ENCODE results near the gene SUSD1.

The SUSD1 gene

DNA sequence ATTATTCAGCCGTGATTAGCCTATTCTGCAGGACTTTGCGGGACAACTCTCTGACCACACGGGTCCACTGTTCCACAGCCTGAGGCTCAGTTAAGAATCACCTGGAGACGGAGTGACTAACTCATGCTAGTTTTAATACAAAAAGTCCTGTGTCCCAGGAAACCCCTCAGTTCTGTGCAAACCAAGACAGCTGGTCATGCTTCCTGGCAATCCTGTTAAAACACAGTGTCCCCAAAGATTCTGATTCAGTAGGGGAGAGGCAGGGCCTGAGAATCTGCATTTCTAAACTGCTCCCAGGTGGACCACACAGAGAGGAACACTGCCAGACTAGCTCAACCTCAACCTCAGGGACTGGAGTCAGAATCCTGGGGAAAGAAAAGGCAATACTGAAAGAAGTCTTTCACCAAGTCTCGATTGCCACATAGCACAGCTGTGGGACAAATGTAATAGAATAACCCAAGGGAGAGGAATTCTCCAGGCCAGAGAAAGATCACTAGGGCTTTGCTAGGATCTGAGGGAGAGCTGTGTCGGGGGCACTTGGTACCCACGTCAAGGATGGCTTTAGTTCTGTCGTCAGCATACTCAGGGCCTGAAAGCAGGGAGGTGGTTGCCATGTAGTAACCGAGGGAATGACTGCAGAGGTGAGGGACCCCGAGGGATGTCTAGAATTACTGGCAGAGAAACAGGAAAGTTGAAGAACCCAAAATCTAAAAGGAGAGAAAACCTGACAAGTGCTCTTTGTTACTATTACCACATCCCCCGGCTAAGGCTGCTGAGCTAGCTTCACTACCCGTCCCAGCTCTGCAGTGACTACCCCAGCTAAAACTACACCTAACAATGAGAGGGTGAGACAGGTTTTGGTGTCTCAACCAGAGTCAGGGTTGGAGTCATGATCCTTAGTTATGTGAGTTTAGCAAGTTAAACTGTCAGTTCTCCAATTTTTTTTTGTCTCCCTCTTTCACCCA lies 8.6 kb downstream of the SUSD1 start:
- TF ChIP-seq, protein P1, sequence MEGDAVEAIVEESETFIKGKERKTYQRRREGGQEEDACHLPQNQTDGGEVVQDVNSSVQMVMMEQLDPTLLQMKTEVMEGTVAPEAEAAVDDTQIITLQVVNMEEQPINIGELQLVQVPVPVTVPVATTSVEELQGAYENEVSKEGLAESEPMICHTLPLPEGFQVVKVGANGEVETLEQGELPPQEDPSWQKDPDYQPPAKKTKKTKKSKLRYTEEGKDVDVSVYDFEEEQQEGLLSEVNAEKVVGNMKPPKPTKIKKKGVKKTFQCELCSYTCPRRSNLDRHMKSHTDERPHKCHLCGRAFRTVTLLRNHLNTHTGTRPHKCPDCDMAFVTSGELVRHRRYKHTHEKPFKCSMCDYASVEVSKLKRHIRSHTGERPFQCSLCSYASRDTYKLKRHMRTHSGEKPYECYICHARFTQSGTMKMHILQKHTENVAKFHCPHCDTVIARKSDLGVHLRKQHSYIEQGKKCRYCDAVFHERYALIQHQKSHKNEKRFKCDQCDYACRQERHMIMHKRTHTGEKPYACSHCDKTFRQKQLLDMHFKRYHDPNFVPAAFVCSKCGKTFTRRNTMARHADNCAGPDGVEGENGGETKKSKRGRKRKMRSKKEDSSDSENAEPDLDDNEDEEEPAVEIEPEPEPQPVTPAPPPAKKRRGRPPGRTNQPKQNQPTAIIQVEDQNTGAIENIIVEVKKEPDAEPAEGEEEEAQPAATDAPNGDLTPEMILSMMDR (IDR thresholded peaks at IDR 0.05; ENCODE audit: control insufficient read depth, extremely low read depth, insufficient read depth) = peak; percentile 29; the same call in 1 of the 2 replicates
- no peak overlapping the region for H3K4me3 ChIP-seq (ENCODE audit: low read depth, low read length)
- DNase-seq (ENCODE audit: low read depth) = no peak

DNA sequence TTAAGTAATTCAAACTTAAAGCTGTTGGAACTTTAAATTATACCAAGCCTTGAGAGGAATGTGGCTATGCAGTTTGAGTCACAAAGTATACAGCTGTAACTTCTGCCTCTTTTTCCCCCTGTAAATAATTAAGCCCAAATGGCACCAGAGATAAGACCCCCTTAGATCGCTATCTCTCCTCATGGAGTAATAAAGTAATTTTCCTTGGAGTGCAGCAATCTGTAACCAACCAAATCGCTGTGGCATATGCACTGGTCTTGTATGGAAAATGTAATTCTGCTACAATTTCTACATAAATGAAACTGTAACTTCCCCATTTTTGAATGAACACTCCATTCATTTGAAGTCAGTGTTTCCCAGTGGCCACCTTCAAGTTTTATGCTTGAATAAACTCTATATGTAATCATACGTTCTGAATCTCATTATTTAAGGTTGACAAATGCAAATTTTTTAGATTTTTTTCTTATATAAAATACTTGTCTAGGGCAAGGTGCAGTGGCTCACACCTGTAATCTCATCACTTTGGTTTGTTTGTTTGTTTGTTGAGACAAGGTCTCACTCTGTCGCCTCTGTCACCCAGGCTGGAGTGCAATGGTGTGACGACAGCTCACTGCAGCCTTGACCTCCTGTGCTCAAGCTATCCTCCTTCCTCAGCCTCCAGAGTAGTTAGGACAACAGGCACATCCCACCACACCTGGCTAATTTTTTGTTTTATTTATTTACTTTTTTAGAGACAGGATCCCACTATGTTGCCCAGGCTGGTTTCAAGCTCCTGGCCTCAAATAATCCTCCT lies 12.3 kb downstream of the SUSD1 start:
- no peak for DNase-seq (ENCODE audit: low read depth)
- H3K4me3 ChIP-seq (ENCODE audit: low read depth, low read length) = no peak overlapping the region
- TF ChIP-seq, protein P1 (IDR thresholded peaks at IDR 0.05; ENCODE audit: control insufficient read depth, extremely low read depth, insufficient read depth) = no peak

DNA sequence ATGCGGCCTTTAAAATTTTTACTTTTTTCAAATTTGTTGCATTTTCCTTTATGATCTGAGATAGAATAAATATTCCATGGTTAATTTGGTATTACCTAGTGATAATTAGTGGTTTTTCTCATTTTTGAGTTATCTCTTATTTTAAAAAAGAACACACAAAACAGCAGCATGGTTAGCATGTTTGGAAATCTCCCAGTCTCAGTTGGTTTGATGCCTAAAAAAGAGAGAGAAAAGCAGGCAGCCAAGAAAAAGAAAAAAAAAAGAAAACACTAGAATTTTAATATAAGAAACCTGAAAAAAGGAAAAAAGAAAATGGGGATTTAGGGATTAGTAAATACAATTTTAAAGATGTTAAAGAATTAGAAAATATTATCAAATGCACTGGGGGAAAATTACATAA lies 15.3 kb downstream of the SUSD1 start:
- DNase-seq (ENCODE audit: low read depth) = no peak
- TF ChIP-seq, protein P1 (IDR thresholded peaks at IDR 0.05; ENCODE audit: control insufficient read depth, extremely low read depth, insufficient read depth) = no peak
- no peak overlapping the region for H3K4me3 ChIP-seq (ENCODE audit: low read depth, low read length)

DNA sequence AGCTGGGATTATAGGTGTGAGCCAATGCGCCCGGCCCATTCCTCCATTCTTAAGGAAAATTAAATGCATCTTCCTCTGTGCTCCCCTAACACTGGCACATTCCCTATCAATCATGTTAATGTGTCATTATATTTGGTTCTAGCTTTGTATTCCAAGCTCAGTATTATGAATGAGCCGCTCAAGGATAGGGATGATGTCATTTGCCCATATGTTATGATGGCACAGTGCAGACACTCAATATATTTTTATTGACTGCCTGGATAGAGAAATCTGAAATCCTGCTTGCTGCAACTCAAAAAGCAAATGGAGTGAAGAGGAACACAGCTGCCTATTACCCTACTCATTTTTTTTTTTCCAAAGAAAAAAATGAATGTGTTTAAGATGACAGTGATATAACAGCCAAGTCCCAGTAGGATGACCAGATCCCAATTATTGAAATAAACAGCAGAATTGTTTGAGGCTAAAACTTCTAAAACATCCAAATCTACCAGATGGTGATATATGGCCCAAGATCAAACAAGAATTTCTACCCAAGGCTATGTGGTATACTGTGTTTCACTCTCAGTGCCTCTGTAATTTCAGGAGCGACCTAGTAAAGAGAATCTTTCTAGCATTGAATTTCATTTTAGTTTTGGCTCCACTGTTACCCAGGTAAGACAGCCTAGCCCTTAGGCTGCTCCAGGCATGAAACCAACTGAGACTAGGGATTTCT lies 16.3 kb downstream of the SUSD1 start:
- no peak overlapping the region for H3K4me3 ChIP-seq (ENCODE audit: low read depth, low read length)
- TF ChIP-seq, protein P1 (IDR thresholded peaks at IDR 0.05; ENCODE audit: control insufficient read depth, extremely low read depth, insufficient read depth) = no peak
- DNase-seq (ENCODE audit: low read depth) = no peak

DNA sequence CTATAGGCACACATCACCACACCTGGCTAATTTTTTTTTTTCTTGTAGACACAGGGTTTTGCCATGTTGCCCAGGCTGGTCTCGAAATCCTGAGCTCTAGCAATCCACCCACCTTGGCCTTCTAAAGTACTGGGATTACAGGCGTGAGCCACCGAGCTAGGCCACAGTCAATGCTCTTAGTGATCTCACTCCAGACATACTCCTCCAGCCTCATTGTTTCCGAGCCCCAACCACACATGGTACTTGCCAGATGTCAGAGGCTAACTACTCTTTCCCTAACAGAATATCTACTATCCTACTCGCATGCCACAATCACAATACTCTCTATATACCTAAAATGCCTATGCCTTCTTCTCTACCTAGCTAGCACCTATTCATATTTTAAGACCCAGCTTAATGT lies 17.1 kb downstream of the SUSD1 start:
- no peak for DNase-seq (ENCODE audit: low read depth)
- no peak overlapping the region for H3K4me3 ChIP-seq (ENCODE audit: low read depth, low read length)
- TF ChIP-seq, protein P1 (IDR thresholded peaks at IDR 0.05; ENCODE audit: control insufficient read depth, extremely low read depth, insufficient read depth) = no peak

DNA sequence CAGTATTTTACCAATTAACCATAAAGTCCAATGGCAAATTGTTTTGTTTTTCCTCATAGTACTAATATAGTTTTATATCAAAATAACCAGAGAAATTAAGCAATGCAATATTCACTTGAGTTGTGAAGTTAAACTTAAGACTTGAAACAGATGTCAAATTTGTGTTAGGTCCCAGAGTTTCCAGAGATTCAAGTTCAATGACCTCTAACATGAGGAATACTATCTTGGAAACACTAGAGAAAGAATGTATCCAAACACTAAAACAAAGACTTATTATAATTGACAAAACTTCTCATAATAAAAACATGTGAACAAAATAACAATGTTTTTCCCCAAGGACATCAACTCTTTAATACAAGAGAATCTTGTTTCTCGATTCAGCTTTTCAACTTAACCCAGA lies 18.0 kb downstream of the SUSD1 start:
- no peak overlapping the region for H3K4me3 ChIP-seq (ENCODE audit: low read depth, low read length)
- no peak for DNase-seq (ENCODE audit: low read depth)
- TF ChIP-seq, protein P1 (IDR thresholded peaks at IDR 0.05; ENCODE audit: control insufficient read depth, extremely low read depth, insufficient read depth) = no peak
